Chondrocyte (in vitro differentiated cells): ENCODE measurements around the gene RIT2. TPM values are rescaled to one million over a fixed set of nuclear protein-coding genes. Genes with fewer than 3 reads are reported as not detected.

Experiments
- DNase-seq: peaks from one replicate; pipeline ENCODE4 v3.0.0; 2021; ENCODE audit warnings: mixed read lengths, low spot score
- H3K27ac Mint-ChIP-seq: one replicate; pipeline ENCODE4 v1.8.0; 2021; ENCODE audit warnings: mild to moderate bottlenecking, moderate library complexity, mixed read lengths; ENCODE audit not compliant: unreplicated experiment
- H3K27me3 Mint-ChIP-seq: 2 replicates; pipeline ENCODE4 v1.8.0; 2021; ENCODE audit warnings: low read depth, mixed read lengths
- H3K36me3 Mint-ChIP-seq: 2 replicates; pipeline ENCODE4 v1.8.0; 2021; ENCODE audit warnings: low read depth, mixed read lengths
- H3K4me1 Mint-ChIP-seq: 2 replicates; pipeline ENCODE4 v1.8.0; 2021; ENCODE audit warnings: low read depth, mild to moderate bottlenecking, mixed read lengths
- H3K4me3 Mint-ChIP-seq: one replicate; pipeline ENCODE4 v1.8.0; 2021; ENCODE audit warnings: mild to moderate bottlenecking, moderate library complexity, mixed read lengths; ENCODE audit not compliant: unreplicated experiment
- H3K9me3 Mint-ChIP-seq: 2 replicates; pipeline ENCODE4 v1.8.0; 2021; ENCODE audit warnings: low read depth, mixed read lengths
- CTCF ChIP-seq: fragments of 200-600 bp; sonication (generic); IDR thresholded peaks from 2 replicates; pipeline ENCODE4 v1.5.0; 2021; ENCODE audit warnings: antibody characterized with exemption, mild to moderate bottlenecking, moderate library complexity
- total RNA-seq: library from RNA; stranded (reverse); gene quantifications from 3 replicates; pipeline ENCODE4 v1.2.1, GENCODE V29; 2021

Gene RIT2
- total RNA-seq, 1 donor from 2014 or later, result not detected

GRCh38 chr18:43043626-43044025 is 71.9 kb downstream of the RIT2 start:
- H3K4me1 Mint-ChIP-seq, result no peaks in the 10 kb centered on the region
- no peaks in the 10 kb centered on the region for H3K9me3 Mint-ChIP-seq
- no peak for TF ChIP-seq CTCF
- H3K36me3 Mint-ChIP-seq, result no peaks in the 10 kb centered on the region
- DNase-seq, result no peak
- peaks cover 1% of the 10 kb centered on the region for H3K27me3 Mint-ChIP-seq
- no peak overlapping the region for H3K27ac Mint-ChIP-seq
- no peak overlapping the region for H3K4me3 Mint-ChIP-seq

- Mint-ChIP-seq H3K27me3 (peaks cover 1% of the 10 kb centered on the region), H3K4me1 (no peaks in the 10 kb centered on the region), H3K36me3 (no peaks in the 10 kb centered on the region), H3K4me3 (no peak overlapping the region), H3K27ac (no peak overlapping the region), H3K9me3 (no peaks in the 10 kb centered on the region)
- TF ChIP-seq CTCF, result no peak
- no peak for DNase-seq
Observed at GRCh38 chr18:43040281-43040680, 75.2 kb downstream of the RIT2 start.

- no peak for DNase-seq
- no peaks in the 10 kb centered on the region for H3K27me3 Mint-ChIP-seq
- no peaks in the 10 kb centered on the region for H3K4me1 Mint-ChIP-seq
- H3K9me3 Mint-ChIP-seq, result no peaks in the 10 kb centered on the region
- no peak for TF ChIP-seq CTCF
- no peak overlapping the region for H3K4me3 Mint-ChIP-seq
- H3K27ac Mint-ChIP-seq, result no peak overlapping the region
- no peaks in the 10 kb centered on the region for H3K36me3 Mint-ChIP-seq
Observed at GRCh38 chr18:43034683-43035500, 80.6 kb downstream of the RIT2 start.

GRCh38 chr18:43031169-43031568 is 84.3 kb downstream of the RIT2 start:
- no peak overlapping the region for H3K4me3 Mint-ChIP-seq

GRCh38 chr18:43029414-43029813 is 86.1 kb downstream of the RIT2 start:
- H3K4me3 Mint-ChIP-seq, result no peak overlapping the region
- H3K4me1 Mint-ChIP-seq, result no peaks in the 10 kb centered on the region
- no peak for DNase-seq
- TF ChIP-seq CTCF, result no peak
- H3K27ac Mint-ChIP-seq, result no peak overlapping the region
- no peaks in the 10 kb centered on the region for H3K36me3 Mint-ChIP-seq
- H3K27me3 Mint-ChIP-seq, result no peaks in the 10 kb centered on the region
- no peaks in the 10 kb centered on the region for H3K9me3 Mint-ChIP-seq

More at GRCh38 chr18:43031169-43031568, 84.3 kb downstream of the RIT2 start:
- Mint-ChIP-seq H3K9me3 (no peaks in the 10 kb centered on the region), H3K27ac (no peak overlapping the region), H3K27me3 (no peaks in the 10 kb centered on the region), H3K4me1 (no peaks in the 10 kb centered on the region), H3K36me3 (no peaks in the 10 kb centered on the region)
- DNase-seq, result no peak
- no peak for TF ChIP-seq CTCF
